HEK293 (cell line): ENCODE results near the gene TMEM138.
A peak's percentile ranks its signal among the peaks of the same experiment; 100 is the strongest.
"Not testable (repeated sequence)": the region's sequence is repeated elsewhere in the genome, so short reads cannot be mapped to it uniquely, and the experiment has no call there.

Experiments
- CTCF ChIA-PET: fragments of 350-600 bp; formaldehyde crosslinking; extraction: SDS; loops from one replicate; lab custom pipeline; 2021; ENCODE audit warnings: antibody characterized with exemption; lab: Yijun Ruan, JAX
- POLR2A ChIA-PET: fragments of 300-600 bp; formaldehyde crosslinking; extraction: SDS; loops from one replicate; lab custom pipeline; 2020; ENCODE audit warnings: antibody characterized with exemption, inconsistent platforms; lab: Yijun Ruan, JAX
- H3K27ac ChIP-seq: fragments of 200-500 bp; sonication (Bioruptor generic); 2 replicates; pipeline ENCODE4 v1.5.1; 2014; ENCODE audit warnings: low read depth, low read length, control low read depth, inconsistent platforms; ENCODE audit errors: extremely low read depth
- H3K36me3 ChIP-seq, 2 experiments: fragments of 200-500 bp in 1 of 2; sonication (Bioruptor generic) in 1 of 2; 1 replicate in 1 of 2; 2 replicates in 1 of 2; pipeline ENCODE4 v1.5.1; 2014 to 2017; ENCODE audit warnings: inconsistent platforms in 2 of 2, low read length in 2 of 2; ENCODE audit not compliant: control insufficient read depth in 2 of 2, insufficient read depth in 1 of 2
- H3K4me1 ChIP-seq: fragments of 200-500 bp; sonication (Bioruptor generic); 2 replicates; pipeline ENCODE4 v1.5.1; 2014; ENCODE audit warnings: mild to moderate bottlenecking, low read length, inconsistent platforms; ENCODE audit not compliant: control insufficient read depth, insufficient read depth
- H3K4me3 ChIP-seq: 2 replicates; pipeline ENCODE4 v1.5.1; 2011; ENCODE audit warnings: low read depth, mild to moderate bottlenecking, control low read depth, low read length, moderate library complexity
- H3K9me3 ChIP-seq: fragments of 200-500 bp; sonication (Bioruptor generic); 2 replicates; pipeline ENCODE4 v1.5.1; 2014; ENCODE audit warnings: low read depth, low read length, inconsistent platforms; ENCODE audit not compliant: control insufficient read depth, insufficient read depth
- GLI2 ChIP-seq: fragments of 450-650 bp; formaldehyde crosslinking; IDR thresholded peaks from 2 replicates; pipeline ENCODE4; 2017; ENCODE audit warnings: missing biosample characterization, missing genetic modification characterization, low read depth, borderline replicate concordance
- HOXA7 ChIP-seq: sonication (generic); formaldehyde crosslinking; IDR thresholded peaks from 2 replicates; pipeline ENCODE4 v1.8.1; 2022; ENCODE audit warnings: missing genetic modification reagents, borderline replicate concordance
- KLF16 ChIP-seq: fragments of 450-650 bp; formaldehyde crosslinking; IDR thresholded peaks from 2 replicates; pipeline ENCODE4 v1.5.1; 2017; ENCODE audit warnings: missing biosample characterization, missing genetic modification characterization
- OVOL3 ChIP-seq: fragments of 450-650 bp; formaldehyde crosslinking; IDR thresholded peaks from 2 replicates; pipeline ENCODE4 v1.5.1; 2016; ENCODE audit warnings: missing biosample characterization, missing genetic modification characterization
- ZBTB1 ChIP-seq: fragments of 450-650 bp; formaldehyde crosslinking; IDR thresholded peaks from 2 replicates; pipeline ENCODE4 v1.5.1; 2016; ENCODE audit warnings: missing biosample characterization, missing genetic modification characterization
- ZBTB17 ChIP-seq: fragments of 450-650 bp; formaldehyde crosslinking; IDR thresholded peaks from 2 replicates; pipeline ENCODE4 v1.5.1; 2016; ENCODE audit warnings: missing biosample characterization, missing genetic modification characterization
- ZBTB26 ChIP-seq: fragments of 450-650 bp; formaldehyde crosslinking; optimal IDR thresholded peaks from 2 replicates; pipeline ENCODE3; 2016; ENCODE audit warnings: missing biosample characterization, mild to moderate bottlenecking, missing genetic modification characterization
- ZFP41 ChIP-seq: fragments of 450-650 bp; formaldehyde crosslinking; IDR thresholded peaks from 2 replicates; pipeline ENCODE4 v1.5.1; 2016; ENCODE audit warnings: missing biosample characterization, missing genetic modification characterization, borderline replicate concordance
- ZNF121 ChIP-seq: fragments of 450-650 bp; formaldehyde crosslinking; IDR thresholded peaks from 2 replicates; pipeline ENCODE4 v1.5.1; 2016; ENCODE audit warnings: missing biosample characterization, missing genetic modification characterization
- ZNF157 ChIP-seq: fragments of 450-650 bp; formaldehyde crosslinking; IDR thresholded peaks from 2 replicates; pipeline ENCODE4 v1.5.1; 2016; ENCODE audit warnings: missing biosample characterization, missing genetic modification characterization
- ZNF169 ChIP-seq: fragments of 450-650 bp; formaldehyde crosslinking; IDR thresholded peaks from 2 replicates; pipeline ENCODE4 v1.5.1; 2016; ENCODE audit warnings: missing biosample characterization, missing genetic modification characterization
- ZNF37A ChIP-seq: fragments of 450-650 bp; IDR thresholded peaks from 2 replicates; pipeline ENCODE4 v1.5.1; 2018; ENCODE audit warnings: missing biosample characterization, missing genetic modification characterization
- ZNF521 ChIP-seq: fragments of 450-650 bp; formaldehyde crosslinking; IDR thresholded peaks from 2 replicates; pipeline ENCODE4 v1.5.1; 2017; ENCODE audit warnings: missing biosample characterization, mild to moderate bottlenecking, missing genetic modification characterization
- ZNF624 ChIP-seq: fragments of 450-650 bp; formaldehyde crosslinking; IDR thresholded peaks from 2 replicates; pipeline ENCODE4 v1.5.1; 2017; ENCODE audit warnings: missing biosample characterization, missing genetic modification characterization
- ZNF654 ChIP-seq: fragments of 450-650 bp; formaldehyde crosslinking; IDR thresholded peaks from 2 replicates; pipeline ENCODE4 v1.5.1; 2016; ENCODE audit warnings: low read depth, missing biosample characterization, missing genetic modification characterization
- ZNF660 ChIP-seq: fragments of 450-650 bp; IDR thresholded peaks from 2 replicates; pipeline ENCODE4 v1.5.1; 2018; ENCODE audit warnings: missing biosample characterization, mild to moderate bottlenecking, missing genetic modification characterization
- ZNF777 ChIP-seq: fragments of 450-650 bp; formaldehyde crosslinking; IDR thresholded peaks from 2 replicates; pipeline ENCODE4 v1.5.1; 2017; ENCODE audit warnings: missing biosample characterization, missing genetic modification characterization, borderline replicate concordance
- ZNF785 ChIP-seq: fragments of 450-650 bp; formaldehyde crosslinking; IDR thresholded peaks from 2 replicates; pipeline ENCODE4 v1.5.1; 2016; ENCODE audit warnings: missing biosample characterization, missing genetic modification characterization
- ZNF792 ChIP-seq: fragments of 450-650 bp; formaldehyde crosslinking; IDR thresholded peaks from 2 replicates; pipeline ENCODE4 v1.5.1; 2016; ENCODE audit warnings: missing biosample characterization, missing genetic modification characterization
- TF ChIP-seq, protein P1 (sequence below): fragments of 450-650 bp; formaldehyde crosslinking; IDR thresholded peaks from 2 replicates; pipeline ENCODE4 v1.5.1; 2016; ENCODE audit warnings: missing biosample characterization, missing genetic modification characterization
- TF ChIP-seq, protein P2 (sequence below): fragments of 450-650 bp; formaldehyde crosslinking; IDR thresholded peaks from 2 replicates; pipeline ENCODE4 v1.5.1; 2016; ENCODE audit warnings: missing biosample characterization, missing genetic modification characterization

Gene TMEM138

DNA sequence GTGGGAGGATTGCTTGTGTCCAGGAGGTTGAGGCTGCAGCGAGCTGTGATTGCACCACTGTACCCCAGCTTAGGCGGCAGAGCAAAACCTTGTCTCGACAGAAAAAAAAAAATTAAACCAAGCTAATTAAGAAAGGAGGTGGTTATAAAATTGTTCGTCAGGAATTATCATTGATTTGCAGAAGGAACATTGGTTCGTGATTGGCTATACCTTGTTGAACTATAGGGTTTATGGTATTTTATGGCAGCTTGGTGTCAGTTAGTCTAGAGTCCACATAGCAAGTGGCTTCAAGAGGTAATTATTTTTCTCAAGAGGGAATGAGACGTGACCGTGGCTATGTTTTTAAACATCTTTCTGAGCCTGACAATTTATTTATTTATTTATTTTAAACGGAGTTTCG is 18.7 kb downstream of the TMEM138 start (continued):
- TF ChIP-seq ZNF785 (tag by site-specific recombination) (no peak), ZFP41 (tag by site-specific recombination) (no peak), ZNF777 (tag by site-specific recombination) (no peak), ZBTB26 (no peak), ZBTB1 (no peak), OVOL3 (tag by site-specific recombination) (no peak)
- TF ChIP-seq, all 188 proteins: peak for 0

GRCh38 chr11:61383859-61384258 is 21.7 kb downstream of the TMEM138 start:
- ChIA-PET POLR2A (interaction anchor here (0.6 to 3.2 kb wide), 4 partner anchors 9 to 49 kb away, joined by 3 to 35 read pairs (median 14); partner anchors contain the start of genes CPSF7, CYB561A3, DDB1 and SDHAF2), CTCF (interaction anchor here (0.7 to 7.2 kb wide), 8 partner anchors 9 to 250 kb away, joined by 3 to 210 read pairs (median 12); partner anchors contain the start of genes CYB561A3, TMEM138 and TMEM216)
- H3K4me1 ChIP-seq, H3K4me3 ChIP-seq, H3K27ac ChIP-seq, H3K36me3 ChIP-seq, H3K9me3 ChIP-seq: not testable (repeated sequence)
- peak; percentile 55 for TF ChIP-seq ZNF121 (tag by site-specific recombination)

DNA sequence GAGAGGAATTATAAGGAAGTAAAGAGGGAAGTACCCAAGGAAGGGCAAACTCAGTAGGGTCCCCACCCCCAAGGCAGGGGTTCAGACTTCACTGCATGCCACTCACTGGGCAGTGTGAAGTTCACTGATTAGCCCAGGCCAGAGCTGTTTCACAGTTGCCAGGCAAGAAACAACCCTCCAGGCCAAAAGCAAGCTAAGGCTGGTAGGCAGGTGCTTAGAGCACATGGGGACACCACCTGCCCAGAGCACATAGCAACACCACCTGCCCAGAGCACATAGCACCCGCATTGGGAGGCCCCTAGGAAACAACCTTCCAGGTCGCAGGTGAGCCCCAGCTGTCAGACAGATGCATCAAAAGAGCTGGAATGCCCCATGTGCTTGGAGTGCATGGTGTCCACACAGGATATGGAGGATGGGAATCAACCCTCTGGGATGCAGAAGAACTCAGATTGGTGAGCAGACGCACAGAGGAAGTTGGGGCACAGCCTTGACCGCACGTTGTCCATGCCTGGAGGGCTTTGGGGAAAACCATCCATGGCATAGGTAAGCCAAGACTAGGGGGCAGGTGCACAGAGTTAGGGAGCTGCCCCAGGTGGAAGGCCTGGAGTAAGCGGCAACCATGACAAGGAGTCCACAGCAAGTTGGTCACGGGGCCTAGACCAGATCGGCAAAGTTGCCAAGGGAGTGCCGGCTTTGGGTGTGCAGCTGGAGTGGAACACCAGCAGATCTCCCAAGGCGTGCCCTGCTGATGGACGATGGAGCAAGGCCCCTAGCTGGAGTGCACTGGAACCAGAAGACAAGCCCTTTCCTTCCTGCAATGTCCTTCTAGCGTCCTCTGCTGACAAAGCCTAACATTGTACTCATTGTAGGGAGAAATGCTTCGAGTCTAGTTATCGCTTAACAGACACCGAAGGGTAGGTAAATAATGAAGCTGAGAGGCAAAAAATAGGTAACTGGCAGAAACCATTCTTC is 22.4 kb downstream of the TMEM138 start:
- CTCF ChIA-PET: interaction anchor here (0.6 to 7.2 kb wide), 39 partner anchors 9 to 553 kb away, joined by 3 to 210 read pairs (median 5); partner anchors contain the start of genes CYB561A3, TMEM138 and TMEM216
- H3K4me3 ChIP-seq: no peak overlapping the region
- no peaks in the 10 kb centered on the region for H3K4me1 ChIP-seq
- TF ChIP-seq ZNF624 (tag by site-specific recombination) (no peak), ZNF169 (tag by site-specific recombination) (no peak), ZNF521 (no peak), GLI2 (no peak), HOXA7 (CRISPR knock-in tag) (no peak), ZNF654 (tag by site-specific recombination) (peak; percentile 54), KLF16 (tag by site-specific recombination) (no peak), ZNF157 (tag by site-specific recombination) (no peak), ZBTB17 (tag by site-specific recombination) (peak; percentile 37; the same call in 1 of the 2 replicates), ZNF660 (tag by site-specific recombination) (no peak), ZNF792 (no peak), ZNF37A (tag by site-specific recombination) (no peak)
- TF ChIP-seq, protein P1, sequence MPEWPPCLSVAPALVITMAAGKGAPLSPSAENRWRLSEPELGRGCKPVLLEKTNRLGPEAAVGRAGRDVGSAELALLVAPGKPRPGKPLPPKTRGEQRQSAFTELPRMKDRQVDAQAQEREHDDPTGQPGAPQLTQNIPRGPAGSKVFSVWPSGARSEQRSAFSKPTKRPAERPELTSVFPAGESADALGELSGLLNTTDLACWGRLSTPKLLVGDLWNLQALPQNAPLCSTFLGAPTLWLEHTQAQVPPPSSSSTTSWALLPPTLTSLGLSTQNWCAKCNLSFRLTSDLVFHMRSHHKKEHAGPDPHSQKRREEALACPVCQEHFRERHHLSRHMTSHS: no peak
- TF ChIP-seq, protein P2, sequence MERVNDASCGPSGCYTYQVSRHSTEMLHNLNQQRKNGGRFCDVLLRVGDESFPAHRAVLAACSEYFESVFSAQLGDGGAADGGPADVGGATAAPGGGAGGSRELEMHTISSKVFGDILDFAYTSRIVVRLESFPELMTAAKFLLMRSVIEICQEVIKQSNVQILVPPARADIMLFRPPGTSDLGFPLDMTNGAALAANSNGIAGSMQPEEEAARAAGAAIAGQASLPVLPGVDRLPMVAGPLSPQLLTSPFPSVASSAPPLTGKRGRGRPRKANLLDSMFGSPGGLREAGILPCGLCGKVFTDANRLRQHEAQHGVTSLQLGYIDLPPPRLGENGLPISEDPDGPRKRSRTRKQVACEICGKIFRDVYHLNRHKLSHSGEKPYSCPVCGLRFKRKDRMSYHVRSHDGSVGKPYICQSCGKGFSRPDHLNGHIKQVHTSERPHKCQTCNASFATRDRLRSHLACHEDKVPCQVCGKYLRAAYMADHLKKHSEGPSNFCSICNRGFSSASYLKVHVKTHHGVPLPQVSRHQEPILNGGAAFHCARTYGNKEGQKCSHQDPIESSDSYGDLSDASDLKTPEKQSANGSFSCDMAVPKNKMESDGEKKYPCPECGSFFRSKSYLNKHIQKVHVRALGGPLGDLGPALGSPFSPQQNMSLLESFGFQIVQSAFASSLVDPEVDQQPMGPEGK (tag by site-specific recombination): no peak
- H3K27ac ChIP-seq: no peak overlapping the region
- POLR2A ChIA-PET: interaction anchor here (1.4 to 3.2 kb wide), 3 partner anchors 8 to 50 kb away, joined by 5 to 35 read pairs (median 22); partner anchors contain the start of genes CYB561A3, DDB1, TKFC and TMEM138
- H3K9me3 ChIP-seq: no peaks in the 10 kb centered on the region
- H3K36me3 ChIP-seq: no peaks in the 10 kb centered on the region
